Gastrocnemius medialis (tissue), 4 donors: Measurements from ENCODE around the gene CHRM4.

ENCODE experiments used
- CTCF ChIP-seq, 5 experiments: fragments of 450-650 bp in 3 of 5; fragments of 200-600 bp in 2 of 5; sonication (generic) in 2 of 5; IDR thresholded peaks in 4 of 5; conservative IDR thresholded peaks in 1 of 5; 1 replicate in 4 of 5; 2 replicates in 1 of 5; pipeline ENCODE4 v1.5.1; 2016 to 2019; ENCODE audit warnings: antibody characterized with exemption in 5 of 5, mild to moderate bottlenecking in 3 of 5, moderate library complexity in 3 of 5
- POLR2A ChIP-seq, 2 donors: fragments of 450-650 bp; IDR thresholded peaks; one replicate each; pipeline ENCODE4 v1.6.1; 2017; ENCODE audit warnings: antibody characterized with exemption in 2 of 2, mild to moderate bottlenecking in 2 of 2, moderate library complexity in 2 of 2

DNA sequence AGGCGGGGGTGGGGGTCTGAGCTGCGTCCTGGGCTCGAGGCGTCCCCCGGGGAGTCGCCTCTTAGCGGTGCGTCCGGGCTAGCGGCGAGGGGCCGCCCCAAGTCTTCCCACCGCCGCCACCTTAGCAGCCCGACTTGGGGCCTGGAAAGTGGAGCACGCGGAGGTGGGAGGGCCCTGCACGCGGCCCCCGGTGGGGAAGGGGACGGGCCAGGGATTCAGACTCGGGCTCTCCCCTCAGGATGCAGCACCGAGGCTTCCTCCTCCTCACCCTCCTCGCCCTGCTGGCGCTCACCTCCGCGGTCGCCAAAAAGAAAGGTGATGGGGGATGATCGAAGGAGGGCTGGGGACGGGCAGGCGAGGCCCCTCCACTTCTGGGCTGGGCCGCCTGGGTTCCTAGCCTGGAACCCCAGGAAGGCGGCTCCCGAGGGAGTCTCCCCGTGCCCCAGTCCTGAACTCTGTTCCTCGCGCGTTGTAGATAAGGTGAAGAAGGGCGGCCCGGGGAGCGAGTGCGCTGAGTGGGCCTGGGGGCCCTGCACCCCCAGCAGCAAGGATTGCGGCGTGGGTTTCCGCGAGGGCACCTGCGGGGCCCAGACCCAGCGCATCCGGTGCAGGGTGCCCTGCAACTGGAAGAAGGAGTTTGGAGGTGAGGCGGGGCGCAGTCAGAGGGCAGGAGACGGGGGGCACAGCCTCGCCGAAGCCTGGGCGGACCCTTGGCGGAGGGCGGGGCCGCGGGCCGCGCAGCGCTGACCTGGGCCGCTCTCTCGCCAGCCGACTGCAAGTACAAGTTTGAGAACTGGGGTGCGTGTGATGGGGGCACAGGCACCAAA lies 9.5 kb downstream of the CHRM4 start:
- TF ChIP-seq CTCF (IDR thresholded peaks at IDR 0.05 in 4 of 5, conservative IDR thresholded peaks at IDR 0.05 in 1 of 5) (no peak), POLR2A (IDR thresholded peaks at IDR 0.05) (no peak)
